ENCODE results near the gene SELENOM.
"Not testable (repeated sequence)": the region's sequence is repeated elsewhere in the genome, so short reads cannot be mapped to it uniquely, and the experiment has no call there.

The SELENOM gene

DNA sequence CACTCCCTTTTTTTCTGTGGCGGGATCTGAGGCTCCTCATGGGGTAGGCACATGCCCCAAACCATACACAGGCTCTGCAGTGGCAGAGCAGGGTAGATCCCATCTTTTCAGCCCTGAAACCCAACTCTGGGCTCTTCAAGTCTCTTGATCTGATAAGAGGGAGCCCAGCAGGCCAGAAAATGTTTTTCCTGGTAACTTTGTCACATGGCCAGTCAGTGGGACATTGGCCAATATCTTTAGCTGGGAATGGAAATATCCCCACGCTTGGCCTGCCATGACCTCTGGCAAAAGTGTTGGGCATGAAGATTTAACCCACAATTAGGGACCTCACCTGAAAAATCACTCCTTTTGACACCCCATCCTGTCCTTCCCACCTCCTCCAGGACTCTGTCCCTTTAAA is 23.5 kb upstream of the SELENOM start:
- no peak for DNase-seq

DNA sequence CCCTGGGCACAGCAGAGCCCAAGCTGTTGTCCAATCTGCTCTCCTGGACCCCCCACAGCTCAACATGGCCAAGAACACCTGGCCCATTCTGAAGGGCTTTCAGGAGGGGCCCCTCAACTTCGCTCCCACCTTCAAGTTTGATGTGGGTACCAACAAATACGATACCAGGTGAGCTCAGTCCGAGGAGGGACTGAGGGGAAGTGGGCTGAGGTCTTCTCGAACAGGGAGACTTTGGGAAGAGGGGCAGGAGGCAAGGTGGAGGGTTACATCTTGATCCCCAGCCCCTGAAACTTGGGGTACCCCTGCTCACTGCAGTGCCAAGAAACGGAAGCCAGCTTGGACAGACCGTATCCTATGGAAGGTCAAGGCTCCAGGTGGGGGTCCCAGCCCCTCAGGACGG is 20.8 kb upstream of the SELENOM start:
- DNase-seq: no peak

DNA sequence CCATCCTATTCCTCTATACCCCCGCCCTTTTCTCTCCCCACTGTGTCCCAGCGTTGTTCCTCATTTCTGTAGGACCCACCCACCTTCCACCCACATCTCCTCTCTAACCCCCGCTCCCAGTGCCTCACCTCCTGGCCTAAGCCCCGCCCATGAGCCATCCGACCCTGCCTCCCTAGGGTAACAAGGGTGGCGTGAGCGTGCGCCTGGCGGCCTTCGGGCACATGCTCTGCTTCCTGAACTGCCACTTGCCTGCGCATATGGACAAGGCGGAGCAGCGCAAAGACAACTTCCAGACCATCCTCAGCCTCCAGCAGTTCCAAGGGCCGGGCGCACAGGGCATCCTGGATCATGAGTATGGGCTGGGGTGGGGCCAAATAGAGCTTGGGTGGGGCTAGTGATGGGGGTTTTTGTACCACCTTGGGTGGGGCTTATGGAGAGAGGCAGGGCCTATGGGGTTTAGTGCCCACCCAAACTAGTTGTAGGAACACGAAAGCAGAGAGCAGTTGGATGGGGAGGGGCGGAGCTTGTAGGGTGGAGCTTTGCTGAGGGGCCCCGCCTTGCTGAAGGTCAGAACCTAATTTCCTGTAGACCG is 19.9 kb upstream of the SELENOM start:
- DNase-seq: no peak

DNA sequence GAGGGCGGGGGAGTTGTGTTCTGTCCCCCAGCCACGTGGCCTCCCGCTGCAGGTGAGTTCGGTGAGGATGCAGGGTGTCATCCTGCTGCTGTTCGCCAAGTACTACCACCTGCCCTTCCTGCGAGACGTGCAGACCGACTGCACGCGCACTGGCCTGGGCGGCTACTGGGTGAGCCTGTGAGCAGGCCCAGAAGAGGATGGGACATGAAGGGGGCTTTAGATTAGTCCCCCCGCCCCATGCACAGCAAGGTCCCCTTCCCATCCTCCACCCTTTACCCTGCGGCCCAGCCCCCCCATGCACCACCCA is 19.5 kb upstream of the SELENOM start:
- DNase-seq: peak; percentile 29

DNA sequence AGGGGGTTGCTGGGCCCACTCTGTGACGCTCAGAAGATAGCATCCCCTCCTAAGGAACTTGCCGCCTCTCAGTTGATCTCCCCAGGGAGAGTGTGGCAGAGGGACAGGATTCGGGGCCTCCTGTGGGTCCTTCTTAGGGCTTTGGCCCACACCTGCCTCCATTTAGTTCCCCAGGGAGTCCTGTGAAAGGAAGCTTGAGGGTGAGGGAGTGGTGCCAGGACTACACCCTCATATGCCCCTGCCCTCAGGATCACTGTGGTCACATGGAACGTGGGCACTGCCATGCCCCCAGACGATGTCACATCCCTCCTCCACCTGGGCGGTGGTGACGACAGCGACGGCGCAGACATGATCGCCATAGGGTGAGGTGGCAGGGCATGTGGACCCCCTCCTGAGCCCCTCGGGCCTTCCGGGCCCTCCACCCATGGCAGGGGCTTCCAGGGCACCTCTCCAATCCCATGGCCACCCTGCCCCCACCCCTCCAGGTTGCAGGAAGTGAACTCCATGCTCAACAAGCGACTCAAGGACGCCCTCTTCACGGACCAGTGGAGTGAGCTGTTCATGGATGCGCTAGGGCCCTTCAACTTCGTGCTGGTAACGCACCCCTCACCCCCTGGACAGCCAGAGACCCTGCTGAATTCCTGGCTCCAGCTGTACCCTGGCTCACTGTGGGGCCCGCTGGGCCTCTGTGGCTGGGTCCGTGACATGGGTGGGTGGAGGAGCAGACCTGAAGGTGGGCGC is 18.9 kb upstream of the SELENOM start:
- DNase-seq: peak; percentile 29

DNA sequence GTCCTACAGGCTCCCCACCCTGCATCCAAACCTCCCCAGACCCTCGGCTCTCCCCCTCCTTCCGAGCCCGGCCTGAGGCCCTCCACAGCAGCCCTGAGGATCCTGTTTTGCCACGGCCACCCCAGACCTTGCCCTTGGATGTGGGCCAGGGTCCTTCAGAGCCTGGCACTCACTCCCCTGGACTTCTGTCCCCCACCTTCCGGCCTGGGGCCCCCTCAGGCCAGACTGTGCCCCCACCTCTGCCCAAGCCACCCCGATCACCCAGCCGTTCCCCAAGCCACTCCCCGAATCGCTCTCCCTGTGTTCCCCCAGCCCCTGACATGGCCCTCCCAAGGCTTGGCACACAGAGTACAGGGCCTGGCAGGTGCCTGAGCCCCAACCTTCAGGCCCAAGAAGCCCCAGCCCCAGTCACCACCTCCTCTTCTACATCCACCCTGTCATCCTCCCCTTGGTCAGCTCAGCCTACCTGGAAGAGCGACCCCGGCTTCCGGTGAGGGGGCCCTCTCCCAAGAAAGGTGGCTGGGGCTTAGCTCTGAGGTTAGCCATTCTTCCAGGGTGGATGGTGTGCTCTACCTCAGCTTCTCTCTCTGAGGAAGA is 18.3 kb upstream of the SELENOM start:
- no peak for DNase-seq

DNA sequence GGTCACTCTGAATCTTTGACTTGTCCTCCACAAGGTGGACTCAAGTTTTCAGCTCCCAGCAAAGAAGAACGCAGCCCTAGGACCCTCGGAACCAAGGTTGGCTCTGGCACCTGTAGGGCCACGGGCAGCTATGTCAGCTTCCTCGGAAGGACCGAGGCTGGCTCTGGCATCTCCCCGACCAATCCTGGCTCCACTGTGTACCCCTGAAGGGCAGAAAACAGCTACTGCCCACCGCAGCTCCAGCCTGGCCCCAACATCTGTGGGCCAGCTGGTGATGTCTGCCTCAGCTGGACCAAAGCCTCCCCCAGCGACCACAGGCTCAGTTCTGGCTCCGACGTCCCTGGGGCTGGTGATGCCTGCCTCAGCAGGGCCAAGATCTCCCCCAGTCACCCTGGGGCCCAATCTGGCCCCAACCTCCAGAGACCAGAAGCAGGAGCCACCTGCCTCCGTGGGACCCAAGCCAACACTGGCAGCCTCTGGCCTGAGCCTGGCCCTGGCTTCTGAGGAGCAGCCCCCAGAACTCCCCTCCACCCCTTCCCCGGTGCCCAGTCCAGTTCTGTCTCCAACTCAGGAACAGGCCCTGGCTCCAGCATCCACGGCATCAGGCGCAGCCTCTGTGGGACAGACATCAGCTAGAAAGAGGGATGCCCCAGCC is 17.6 kb upstream of the SELENOM start:
- DNase-seq: no peak

DNA sequence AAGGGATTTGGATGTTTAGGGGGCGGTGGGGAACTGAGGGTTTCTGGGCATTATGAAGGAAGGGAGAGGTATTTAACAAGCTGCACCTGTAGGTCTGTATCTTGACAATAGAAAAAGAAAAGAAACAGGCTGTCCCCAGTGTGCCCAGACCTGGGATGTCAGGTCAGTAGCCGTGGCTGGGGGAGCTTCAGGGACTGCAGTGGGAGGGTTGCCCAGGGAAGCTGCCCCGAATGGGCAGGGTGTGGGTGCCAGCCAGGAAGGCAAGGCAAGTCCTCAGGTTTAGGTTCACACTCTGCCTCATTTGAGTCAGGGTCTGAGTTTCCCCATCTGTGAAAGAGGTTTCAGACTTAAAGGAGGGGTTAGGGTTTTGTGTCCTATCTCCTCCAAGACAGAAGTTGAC is 16.9 kb upstream of the SELENOM start:
- DNase-seq: no peak

DNA sequence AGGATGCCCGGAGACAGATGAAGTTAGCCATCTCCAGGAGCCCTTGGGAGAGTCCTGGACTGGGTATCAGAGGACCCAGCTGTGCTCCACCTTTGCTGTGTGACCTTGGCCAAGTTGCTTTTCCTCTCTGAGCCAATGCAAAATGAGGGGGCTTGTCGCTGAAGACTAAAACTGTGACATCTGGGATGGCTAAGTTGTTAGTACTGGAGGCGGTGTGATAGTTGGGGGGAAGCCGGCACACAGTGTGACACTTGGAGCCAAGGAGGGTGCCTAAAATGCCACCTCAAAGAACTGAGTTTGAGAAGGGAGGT is 15.9 kb upstream of the SELENOM start:
- no peak for DNase-seq

DNA sequence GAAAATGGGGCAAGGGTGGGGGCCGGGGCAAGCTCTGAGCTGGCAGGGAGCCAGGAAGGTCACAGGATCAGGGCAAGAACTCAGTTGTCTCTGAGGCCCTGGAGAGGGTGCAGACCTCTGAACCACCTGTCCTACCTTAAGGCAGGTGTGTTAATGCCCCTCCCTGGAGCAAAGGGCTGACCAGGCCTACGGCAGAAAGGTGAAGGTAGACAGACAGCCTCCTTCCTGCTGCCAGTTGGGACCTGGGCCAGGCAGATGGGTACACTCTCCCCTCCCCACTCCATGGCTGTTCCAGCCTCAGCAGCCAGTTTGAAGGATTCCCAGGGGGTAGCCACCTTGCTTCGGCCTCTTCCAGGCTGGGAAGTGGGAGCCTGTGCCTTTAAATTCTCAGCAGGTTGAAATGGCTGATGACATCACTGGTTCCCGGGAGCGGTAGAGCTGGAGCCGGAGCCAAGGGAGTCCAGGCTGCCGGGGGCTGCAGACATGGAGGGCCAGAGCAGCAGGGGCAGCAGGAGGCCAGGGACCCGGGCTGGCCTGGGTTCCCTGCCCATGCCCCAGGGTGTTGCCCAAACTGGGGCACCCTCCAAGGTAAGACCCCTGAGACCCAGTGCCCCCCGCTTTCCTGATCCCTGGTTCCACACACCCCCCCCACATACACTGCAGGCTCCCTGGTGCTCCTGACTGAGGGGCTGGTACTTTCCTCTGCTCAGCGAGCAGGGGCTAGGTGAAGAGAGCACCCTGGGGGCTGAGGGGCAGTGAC is 15.3 kb upstream of the SELENOM start, which contains the start of gene INPP5J:
Gene INPP5J, plus strand, starts transcription at position 435 of the 760 bp plus-strand sequence. Its CDS starts 49 bp downstream, at position 484.
- DNase-seq: peak; percentile 72

DNA sequence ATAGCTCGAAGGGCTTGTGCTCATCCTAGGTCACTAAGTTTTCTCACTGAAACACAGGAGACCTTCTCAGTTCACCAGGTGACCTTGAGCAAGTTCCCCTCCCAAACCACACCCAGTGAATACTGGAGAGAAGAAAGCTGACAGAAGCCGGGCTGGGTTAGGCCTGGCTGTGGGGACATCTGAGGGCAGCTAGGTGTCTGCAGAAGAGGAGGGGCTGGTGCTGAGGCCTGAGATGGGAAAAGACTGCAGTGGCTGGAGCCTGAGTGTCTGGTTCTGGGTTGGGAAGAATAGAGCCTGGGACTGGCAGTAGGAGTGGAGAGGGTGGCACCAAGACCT is 14.8 kb upstream of the SELENOM start:
- peak; percentile 72 for DNase-seq

DNA sequence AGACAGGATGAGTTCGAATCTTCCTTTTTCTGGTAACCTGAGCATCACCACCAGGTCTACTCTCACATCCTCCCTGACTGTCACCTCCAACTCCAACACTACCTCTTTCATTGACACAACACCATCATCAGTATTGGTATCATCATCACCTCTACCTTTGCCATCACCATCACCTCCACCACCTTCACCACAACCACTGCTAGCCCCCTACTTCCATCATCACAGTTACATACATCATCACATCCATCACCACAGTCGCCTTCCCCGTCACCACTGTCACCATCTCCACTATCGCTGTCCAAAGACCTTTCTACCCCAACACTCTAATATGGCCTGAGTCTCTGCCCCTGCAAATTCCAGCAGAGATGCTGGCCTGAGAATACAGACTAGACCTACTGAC is 14.0 kb upstream of the SELENOM start:
- DNase-seq: no peak

DNA sequence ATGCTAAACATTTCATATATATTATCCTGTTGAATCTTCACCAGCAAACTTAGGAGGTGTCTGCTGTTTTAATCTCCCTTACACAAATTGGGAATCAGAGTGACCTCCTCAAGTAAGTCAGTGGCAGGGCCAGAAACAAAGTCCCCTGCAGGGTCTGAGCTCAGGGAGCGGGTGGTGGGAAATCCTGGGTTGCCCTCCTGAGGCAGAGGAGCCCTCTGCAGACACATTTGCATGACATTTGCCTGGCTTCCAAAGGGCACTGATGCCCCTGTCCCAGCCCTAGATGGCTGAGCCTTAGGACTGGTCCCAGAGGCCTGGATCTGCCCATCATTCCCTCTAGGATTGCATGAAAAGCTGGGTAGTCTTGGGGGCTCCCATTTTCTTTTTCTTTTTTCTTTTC is 13.3 kb upstream of the SELENOM start:
- DNase-seq: no peak

DNA sequence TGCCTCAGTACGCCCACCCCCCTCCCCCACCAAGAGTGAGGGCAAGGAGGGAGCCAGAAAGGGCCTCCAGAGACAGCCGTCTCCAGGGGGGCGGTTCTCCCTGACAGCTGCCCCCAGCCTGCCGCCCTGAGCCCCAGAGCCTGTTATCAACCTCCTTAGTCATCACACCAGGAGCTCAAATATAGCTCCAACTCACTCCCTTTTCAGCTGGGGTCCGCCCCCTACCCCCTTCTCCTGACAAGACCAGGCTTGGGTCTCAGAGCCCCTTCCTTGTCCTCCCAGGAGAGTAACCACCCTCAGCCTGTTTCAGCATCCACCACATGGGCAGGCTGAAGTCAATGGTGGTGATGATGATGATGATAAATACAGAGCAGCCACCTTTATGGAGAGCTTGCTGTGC is 12.9 kb upstream of the SELENOM start:
- DNase-seq: no peak

DNA sequence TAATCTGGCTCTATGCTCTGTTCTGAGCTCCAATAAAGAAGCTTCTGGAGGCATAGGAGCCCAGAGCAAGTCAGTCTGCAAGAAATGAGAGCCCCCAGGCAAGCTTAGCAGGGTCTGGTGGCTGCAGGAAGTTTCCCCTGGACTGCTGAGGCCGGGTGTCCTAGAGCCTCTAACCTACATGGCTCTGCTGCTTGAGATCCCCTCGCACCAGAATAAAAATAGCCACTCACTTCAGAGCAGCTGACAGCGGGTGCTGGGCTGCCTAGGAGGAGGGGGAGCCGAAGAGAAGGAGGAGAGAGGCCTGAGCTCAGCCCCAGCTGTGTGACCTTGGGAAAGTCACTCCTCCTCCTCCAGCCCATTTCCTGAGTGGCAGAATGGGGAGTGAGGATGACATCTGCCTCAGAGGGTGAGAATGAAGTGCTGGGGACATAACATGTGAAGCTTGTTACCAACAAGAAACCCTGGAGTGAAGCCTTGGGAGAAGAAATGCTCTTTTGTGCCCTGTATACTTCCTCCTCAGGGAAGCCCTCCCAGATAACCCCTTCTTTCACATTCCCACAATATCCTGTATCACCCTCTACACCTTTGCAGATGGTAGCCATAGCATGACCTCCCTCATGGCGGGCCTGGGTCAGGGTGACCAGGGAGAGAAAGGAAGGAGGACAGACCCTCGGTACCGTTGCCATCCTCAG is 11.8 kb upstream of the SELENOM start:
- no peak for DNase-seq

DNA sequence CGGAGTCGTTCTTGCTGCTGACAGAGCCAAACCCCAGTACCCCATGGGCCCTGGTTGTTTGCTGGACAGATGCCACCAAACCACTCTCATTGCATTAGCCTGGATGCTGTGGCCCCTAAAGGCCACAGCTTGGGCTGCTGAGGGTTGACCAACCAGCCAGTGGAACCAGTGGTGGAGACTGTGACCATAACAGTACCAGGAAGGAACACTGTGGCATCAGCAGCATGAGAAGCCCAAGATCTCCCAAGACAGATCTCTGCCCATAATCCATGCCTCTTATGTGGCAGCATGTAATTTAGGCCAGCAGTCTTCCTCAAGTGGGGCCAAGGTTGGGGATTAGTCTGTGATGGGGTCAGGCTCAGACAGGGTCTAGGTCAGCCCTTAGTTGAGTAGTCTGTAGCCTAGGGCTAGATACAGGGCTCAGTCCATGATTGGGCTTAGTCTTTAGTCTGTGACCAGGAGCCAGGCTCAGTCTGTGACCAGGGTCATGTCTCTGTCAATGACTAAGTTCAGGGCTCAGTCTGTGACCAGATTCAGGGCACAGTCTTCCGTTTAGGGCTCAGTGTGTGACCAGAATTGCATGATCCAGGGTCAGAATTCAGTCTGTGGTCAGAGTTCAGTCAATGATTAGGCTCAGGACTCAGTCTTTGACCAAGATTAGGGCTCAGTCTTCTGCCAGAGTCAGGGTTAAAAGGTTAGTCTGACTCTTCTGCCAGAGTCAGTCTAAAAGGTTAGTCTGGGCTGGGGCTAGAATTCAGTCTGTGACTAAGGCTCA is 10.9 kb upstream of the SELENOM start:
- DNase-seq: no peak

DNA sequence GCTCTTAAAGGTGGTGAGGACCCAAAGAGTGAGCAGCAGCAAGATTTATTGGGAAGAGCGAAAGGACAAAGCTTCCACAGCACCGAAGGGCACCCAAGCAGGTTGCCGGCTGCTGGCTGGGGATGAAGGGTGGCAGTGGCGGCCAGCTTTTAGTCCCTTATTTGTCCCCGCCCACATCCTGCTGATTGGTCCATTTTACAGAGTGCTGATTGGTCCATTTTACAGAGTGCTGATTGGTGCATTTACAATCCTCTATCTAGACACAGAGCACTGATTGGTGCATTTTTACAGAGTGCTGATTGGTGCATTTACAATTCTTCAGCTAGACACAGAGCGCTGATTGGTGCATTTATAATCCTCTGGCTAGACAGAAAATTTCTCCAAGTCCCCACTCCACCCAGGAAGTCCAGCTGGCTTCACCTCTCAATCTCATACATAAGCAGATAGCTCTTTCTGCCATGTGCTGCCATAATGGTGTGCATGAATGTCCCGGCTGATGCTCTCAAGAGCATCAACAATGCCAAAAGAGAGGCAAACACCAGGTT is 5.3 kb upstream of the SELENOM start:
- not testable (repeated sequence) for DNase-seq

DNA sequence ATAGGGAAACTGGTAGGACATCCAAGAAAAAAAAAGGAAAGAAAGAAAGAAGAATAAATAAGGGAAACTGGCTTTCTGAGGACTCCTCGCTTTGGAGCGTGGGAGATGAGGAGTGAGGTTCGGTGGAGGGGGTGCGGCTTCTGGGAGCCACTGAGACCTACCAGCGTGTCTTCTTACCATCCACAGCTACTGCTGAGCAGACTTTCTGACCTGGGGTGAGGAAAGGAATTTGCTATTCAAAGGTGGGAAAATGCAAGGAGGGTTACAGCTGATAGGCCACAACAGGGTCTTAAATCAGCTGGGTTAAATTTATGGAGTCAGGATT is 488 bp upstream of the SELENOM start:
- DNase-seq: no peak

DNA sequence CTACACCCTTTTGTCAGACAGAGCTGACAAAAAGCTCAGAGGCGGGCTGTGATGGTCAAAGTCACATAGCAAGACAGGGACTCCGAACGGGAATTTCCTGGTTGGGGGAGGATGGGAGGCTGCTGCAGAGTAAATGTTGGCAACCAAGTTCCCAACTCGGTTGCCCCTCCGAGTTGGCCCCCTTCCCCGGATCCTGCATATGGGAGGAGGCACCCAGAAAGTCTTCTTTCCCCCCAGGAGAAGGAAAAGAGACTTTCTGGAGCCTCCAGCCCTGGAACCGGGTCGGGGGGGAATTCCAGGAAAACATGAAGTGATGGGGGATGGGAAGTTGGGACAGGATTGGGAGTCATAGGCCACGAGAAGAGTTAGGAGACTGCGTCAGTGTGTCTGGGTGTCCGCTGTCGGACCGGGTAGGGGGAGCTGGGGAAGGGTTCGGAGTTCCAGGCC is 614 bp downstream of the SELENOM start:
- no peak for DNase-seq

DNA sequence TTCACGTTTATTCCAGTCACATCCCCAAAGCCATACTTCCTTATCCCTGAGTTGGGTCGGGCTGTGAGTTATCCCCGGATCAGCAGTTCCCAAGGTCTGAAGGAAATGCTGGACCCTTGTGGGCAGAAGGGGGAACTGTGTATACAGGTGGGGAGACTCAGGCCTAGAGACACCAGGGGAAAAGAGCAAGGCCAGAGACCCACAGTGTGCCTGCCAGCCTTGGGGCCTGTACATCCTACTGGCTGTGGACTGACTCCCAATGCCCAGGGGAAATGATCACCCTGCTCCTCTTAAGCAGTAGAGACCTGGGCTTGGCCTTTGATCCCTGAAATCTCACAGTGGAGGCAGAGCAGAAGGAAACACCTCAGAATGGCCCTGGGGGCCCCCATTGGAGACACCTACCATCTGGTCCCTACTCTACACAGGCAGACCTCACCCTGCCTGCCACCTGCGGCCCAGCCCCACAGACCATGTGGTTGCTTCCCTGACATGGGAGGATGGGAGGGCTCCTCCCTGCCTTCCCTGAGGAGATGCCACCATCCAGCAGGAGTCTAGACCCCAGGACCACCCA is 1.3 kb downstream of the SELENOM start:
- no peak for DNase-seq

DNA sequence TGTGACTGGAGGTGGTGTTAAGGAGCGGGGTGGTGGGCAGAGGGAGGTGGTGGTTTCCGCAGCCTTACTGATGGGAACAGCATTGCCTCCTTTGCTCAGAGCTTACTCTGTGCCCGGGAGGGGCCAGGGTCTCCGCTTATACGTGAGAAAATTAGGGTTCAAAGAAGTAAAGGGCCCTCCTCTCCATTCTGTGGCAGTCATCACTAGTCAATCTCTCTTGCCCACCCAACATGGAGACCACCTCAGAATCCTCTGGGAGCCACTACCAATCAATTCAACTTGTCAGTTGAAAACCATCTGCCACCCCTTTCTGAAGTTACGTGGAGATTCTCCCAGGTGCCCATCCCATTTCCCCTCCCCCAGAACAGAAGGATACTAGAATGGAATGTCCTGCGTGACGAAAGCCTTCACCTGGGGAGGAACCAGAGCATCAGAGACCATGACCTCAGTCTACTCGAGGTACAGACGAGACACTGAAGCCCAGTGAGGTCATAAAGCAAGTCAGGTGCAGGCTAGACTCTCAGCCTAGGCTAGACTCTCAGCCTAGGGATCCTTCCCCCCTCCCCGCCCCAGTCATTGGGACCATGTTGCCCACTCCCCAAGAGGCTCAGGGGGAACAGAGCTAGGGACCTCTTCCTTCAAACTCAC is 2.0 kb downstream of the SELENOM start:
- no peak for DNase-seq
